Fibroblast of the conjunctiva (primary cell): ENCODE data around the gene CAMP.
"Not testable (repeated sequence)": the region's sequence is repeated elsewhere in the genome, so short reads cannot be mapped to it uniquely, and the experiment has no call there.

Experiments used
- DNase-seq: peaks from one replicate; pipeline ENCODE4 v3.0.0-alpha.2; 2010; ENCODE audit warnings: low read depth

CAMP gene

GRCh38 chr3:48222616-48223513 is at the start of gene CAMP:
Gene CAMP, plus strand, starts transcription at chr3:48223495. Its CDS starts 17 bp downstream, at chr3:48223512.
- DNase-seq, result peak; percentile 43

GRCh38 chr3:48178072-48178471 is 45.2 kb upstream of the CAMP start:
- no peak for DNase-seq

- DNase-seq, result no peak
Measured at GRCh38 chr3:48180021-48180420, 43.3 kb upstream of the CAMP start.

- DNase-seq, result no peak
Measured at GRCh38 chr3:48180531-48181253, 42.6 kb upstream of the CAMP start.

GRCh38 chr3:48184299-48184698 is 39.0 kb upstream of the CAMP start:
- DNase-seq, result no peak

GRCh38 chr3:48185129-48185528 is 38.2 kb upstream of the CAMP start:
- DNase-seq, result no peak

- no peak for DNase-seq
Measured at GRCh38 chr3:48186631-48187300, 36.5 kb upstream of the CAMP start.

GRCh38 chr3:48187301-48187578 is 36.1 kb upstream of the CAMP start:
- DNase-seq, result no peak

GRCh38 chr3:48187579-48188265 is 35.6 kb upstream of the CAMP start:
- DNase-seq, result peak; percentile 49

- DNase-seq, result peak; percentile 98
Measured at GRCh38 chr3:48188266-48189201, 34.8 kb upstream of the CAMP start, which contains the start of gene CDC25A. Gene CDC25A, minus strand, starts transcription at chr3:48188417. Its CDS starts 470 bp downstream, at chr3:48187947.

- DNase-seq, result no peak
Measured at GRCh38 chr3:48189321-48189720, 34.0 kb upstream of the CAMP start.

- no peak for DNase-seq
Measured at GRCh38 chr3:48190911-48191310, 32.4 kb upstream of the CAMP start.

GRCh38 chr3:48194446-48195071 is 28.7 kb upstream of the CAMP start:
- peak; percentile 24 for DNase-seq

GRCh38 chr3:48196611-48197010 is 26.7 kb upstream of the CAMP start:
- no peak for DNase-seq

GRCh38 chr3:48199117-48199516 is 24.2 kb upstream of the CAMP start:
- DNase-seq, result no peak

GRCh38 chr3:48202632-48203031 is 20.7 kb upstream of the CAMP start:
- no peak for DNase-seq

- no peak for DNase-seq
Measured at GRCh38 chr3:48208076-48208475, 15.2 kb upstream of the CAMP start.

- DNase-seq, result no peak
Measured at GRCh38 chr3:48209445-48209844, 13.8 kb upstream of the CAMP start.

- DNase-seq, result not testable (repeated sequence)
Measured at GRCh38 chr3:48210534-48210933, 12.8 kb upstream of the CAMP start.

- DNase-seq, result not testable (repeated sequence)
Measured at GRCh38 chr3:48211776-48212175, 11.5 kb upstream of the CAMP start.

- no peak for DNase-seq
Measured at GRCh38 chr3:48214225-48214624, 9.1 kb upstream of the CAMP start.
